HG03571 (cell line): ENCODE data around the gene PCSK5.
"Not testable (repeated sequence)": the region's sequence is repeated elsewhere in the genome, so short reads cannot be mapped to it uniquely, and the experiment has no call there.

Experiments used
- ATAC-seq: cut with Tn5 transposase; IDR thresholded peaks from one replicate; pipeline ENCODE4 v1.9.1; 2021; ENCODE audit not compliant: unreplicated experiment

Gene PCSK5

DNA sequence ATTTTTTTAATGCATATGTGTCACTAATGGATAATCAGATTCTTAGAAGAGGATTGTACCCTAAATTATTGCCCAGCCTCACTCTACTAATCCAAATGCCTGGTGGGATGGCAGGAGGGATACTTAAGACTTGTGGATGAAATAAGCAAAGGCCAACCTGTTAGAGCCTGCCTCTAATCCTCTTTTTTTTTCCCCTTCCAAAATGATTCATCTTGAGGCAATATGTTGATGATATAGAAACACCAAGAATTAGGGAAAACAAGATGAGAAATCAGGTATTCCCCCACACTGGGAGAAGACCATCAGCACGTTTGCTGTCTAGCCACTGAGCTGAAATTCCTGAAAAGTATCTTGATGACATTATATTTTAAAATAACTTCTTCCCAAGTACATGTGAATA is 451.7 kb downstream of the PCSK5 start:
- ATAC-seq = no peak

DNA sequence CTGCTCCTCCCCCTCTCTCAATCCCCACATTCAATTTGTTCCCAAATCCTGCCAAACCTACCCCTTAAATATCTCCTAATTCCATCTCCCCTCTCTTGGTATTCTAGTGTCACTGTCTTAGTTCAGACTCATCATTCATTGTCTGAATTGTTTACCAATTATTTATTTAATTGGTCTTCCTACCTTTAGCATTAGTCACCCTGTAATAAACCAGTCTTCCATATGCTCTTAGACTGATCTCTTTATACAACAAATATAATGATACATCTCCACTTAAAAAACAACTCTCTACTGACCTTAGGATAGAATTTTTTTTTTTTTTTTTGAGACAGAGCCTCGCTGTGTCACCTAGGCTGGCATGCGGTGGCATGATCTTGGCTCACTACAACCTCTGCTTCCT is 452.4 kb downstream of the PCSK5 start:
- ATAC-seq = no peak

DNA sequence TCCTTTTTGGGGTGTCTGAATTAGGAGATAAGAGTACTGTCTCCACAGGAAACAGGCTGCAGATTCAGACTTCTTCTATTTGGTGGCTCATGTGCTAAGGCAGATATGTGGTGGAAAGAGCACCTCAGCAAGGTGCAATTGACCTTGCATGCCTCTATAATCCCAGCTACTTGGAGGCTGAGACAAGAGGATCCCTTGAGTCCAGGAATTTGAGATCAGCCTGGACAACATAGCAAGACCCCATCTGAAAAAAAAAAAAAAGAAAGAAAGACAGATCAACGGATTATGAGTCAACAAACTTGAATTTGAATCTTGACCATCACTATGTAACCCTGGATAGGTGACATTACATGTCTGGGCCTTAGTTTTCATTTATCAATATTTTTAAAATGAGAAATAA is 459.4 kb downstream of the PCSK5 start:
- ATAC-seq = no peak

DNA sequence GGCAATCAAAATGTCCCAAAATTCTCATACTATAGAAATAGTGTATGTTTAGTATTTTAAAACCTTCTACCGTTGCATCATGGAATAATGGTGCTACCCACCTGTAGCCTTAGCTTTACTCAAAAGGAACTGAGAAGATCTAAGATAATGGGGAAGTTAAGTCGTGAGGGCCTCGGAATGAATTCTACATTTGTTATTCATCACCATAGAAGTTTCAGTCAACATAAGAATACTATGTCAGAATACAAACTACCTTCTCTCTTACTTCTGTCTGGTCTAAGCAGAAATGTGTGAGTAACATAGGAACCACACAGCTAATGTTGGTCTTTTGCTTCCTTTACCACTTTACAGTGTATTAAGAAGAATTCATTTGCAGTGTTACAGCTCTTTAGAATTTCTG is 460.5 kb downstream of the PCSK5 start:
- ATAC-seq = no peak

DNA sequence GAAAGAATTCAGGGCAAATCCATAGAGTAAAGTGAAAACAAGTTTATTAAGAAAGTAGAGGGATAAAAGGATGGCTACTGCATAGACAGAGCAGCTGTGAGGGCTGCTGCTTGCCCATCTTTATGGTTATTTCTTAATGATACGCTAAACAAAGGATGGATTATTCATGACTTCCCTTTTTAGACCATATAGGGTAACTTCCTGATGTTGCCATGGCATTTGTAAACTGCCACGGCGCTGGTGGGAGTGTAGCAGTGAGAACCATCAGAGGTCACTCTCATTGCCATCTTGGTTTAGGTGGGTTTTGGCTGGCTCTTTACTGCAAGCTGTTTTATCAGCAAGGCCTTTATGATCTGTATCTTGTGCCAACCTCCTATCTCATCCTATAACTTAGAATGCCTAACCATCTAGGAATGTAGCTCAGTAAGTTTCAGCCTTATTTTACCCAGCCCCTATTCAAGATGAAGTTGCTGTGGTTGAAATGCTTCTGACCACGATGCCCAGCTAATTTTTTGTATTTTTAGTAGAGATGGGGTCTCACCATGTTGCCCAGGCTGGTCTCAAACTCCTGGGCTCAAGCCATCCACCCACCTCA is 461.6 kb downstream of the PCSK5 start:
- ATAC-seq = no peak

DNA sequence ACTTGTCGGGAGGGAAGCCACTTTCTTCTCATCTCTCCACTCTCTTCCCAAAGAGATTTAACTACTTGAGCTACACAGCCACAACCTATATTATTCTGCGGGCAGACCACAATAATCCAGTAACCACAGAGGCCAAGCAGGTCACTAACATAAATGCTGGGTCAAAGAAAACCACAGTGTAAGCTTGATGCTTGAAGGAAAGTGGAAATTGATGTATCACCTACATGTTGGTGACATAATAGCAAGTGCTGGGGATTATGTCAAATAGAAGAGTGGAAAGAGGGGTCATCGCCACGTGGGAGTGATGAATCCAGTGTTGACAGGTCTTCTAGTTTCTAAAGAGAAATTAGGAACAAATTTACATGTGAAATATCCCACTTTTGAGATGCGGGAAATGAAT is 462.8 kb downstream of the PCSK5 start:
- ATAC-seq = no peak

DNA sequence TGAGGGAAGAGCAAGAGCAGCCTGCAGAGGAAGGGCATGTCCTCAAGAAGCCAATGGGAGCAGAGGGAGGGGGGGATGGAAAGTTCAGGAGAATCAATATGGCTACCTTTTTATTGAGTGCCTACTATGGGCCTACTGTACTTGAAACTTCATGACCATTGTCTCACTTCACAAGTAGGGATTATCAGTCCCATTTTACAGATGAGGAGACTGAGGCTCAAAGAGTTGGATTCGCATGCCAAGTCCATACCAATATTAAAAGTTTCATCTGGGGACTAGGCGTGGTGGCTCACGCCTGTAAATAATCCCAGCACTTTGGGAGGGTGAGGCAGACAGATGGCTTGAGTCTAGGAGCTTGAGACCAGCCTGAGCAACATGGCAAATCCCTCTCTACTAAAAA is 463.7 kb downstream of the PCSK5 start:
- no peak for ATAC-seq

DNA sequence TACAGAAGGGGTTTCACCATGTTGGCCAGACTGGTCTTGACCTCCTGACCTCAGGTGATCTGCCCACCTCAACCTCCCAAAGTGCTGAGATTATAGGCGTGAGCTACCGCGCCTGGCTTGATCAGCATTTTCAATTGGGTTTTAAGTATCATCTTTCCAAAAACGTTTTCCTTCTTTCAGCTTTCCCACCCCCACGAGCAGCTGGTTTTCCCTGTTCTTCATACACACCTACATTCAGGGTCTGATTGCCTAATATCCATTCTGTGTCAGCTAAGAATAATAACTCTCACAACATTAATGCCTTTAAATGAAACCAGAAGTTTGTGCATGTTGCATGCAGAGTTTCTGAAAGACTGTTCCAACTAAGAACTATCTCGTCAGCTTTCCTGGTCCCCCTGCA is 465.4 kb downstream of the PCSK5 start:
- ATAC-seq = no peak

DNA sequence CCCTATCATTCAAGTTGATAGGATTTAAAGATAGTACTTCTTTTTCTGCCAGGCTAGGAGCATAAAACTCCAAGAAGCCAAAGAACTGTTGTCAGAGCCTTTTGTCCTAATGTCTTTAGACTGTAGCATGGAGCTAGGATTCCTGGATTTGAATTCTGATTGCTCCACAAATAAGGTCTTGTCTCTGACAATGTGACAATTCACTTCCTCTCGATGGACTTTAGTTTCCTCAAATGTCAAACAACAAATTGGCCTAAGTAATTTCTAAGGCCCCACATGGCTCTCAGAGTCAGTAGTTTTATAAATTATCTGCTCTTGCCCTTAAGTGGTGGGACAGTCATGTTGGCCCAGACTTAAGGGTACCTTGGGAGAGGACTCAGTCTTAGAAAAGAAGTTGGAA is 467.1 kb downstream of the PCSK5 start:
- no peak for ATAC-seq

DNA sequence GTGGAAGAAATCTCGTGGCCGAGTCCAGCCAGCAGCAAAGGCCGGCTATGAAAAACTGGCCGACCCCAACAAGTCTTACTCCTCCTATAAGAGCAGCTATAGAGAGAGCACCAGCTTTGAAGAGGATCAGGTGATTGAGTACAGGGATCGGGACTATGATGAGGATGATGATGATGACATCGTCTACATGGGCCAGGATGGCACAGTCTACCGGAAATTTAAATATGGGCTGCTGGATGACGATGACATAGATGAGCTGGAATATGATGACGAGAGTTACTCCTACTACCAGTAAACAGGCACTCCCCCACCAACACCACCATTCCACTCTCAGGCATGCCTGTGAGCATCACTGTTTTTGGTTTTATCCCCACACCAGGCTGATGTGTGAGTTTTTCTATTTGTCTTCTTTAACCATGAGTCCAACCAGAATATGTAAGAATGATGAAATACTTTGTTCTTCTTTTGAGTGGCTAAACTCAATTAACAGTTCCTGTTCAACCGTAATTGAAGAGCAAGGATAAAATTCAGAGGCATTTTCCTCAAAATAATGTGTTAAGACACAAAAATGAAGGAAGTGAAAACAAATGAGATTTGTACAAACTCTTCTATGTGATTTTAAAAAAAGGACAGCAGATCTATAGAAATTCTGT is 468.3 kb downstream of the PCSK5 start:
- ATAC-seq = no peak

DNA sequence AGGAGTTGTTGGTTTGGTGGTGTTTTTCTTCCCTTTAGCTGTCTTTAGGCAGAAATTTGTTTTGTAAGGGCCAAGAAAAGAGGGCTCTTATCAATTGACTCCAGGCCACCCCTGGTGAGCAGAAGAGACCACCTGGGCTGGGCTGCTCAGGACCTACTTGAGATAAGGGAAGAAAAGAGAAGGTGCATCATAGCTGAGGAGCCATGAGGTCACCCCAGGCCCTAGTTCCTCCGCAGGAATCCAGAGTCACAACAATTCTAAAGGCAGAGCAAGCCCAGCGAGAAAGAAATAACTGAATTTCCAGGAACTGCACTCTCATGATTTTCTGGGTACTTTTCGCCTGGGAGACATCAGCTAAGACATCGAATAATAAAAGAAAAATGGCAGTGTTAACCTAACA is 468.9 kb downstream of the PCSK5 start:
- ATAC-seq = no peak

DNA sequence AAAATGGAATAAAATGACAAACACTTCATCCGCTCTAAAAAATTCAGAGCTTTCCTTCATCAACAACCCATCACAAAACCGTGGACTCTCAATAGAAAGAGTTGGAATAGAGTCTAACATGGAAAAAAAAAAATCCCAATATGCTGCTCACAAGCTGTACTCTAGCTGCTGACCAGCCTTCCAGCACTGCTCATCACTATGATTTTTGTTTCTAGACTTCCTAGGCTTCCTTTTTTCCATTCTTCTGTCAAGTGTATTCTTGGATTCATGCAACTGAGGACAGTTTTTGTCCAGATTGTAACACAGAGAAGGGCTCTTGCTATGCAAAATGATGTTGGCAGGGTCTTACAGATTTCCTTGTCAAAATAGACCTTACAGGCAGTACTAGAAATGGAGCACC is 469.3 kb downstream of the PCSK5 start:
- no peak for ATAC-seq

DNA sequence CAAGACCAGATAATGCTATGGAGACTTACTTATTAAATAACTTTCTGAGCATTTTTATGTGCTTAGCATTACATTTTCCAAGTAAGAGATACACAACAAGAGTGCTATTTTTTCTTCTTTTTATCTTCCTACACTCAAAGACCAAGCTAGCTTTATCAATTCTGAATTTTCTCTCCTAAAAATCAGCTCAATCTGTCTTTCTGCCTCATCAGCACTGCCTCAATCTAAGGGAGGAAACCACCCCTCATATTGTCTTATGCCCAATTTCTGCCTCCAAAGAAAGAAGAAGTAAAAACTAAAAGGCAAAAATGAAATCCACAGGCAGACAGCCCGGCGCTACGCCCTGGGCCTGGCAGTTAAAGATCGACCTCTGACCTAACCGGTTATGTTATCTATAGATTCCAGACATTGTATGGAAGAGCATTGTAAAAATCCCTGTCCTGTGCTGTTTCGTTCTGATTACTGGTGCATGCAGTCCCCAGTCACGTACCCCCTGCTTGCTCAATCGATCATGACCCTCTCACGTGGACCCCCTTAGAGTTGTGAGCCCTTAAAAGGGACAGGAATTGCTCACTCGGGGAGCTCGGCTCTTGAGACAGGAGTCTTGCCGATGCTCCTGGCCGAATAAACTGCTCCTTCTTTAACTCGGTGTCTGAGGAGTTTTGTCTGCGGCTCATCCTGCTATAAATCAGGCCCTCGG is 472.0 kb downstream of the PCSK5 start:
- ATAC-seq = not testable (repeated sequence)

DNA sequence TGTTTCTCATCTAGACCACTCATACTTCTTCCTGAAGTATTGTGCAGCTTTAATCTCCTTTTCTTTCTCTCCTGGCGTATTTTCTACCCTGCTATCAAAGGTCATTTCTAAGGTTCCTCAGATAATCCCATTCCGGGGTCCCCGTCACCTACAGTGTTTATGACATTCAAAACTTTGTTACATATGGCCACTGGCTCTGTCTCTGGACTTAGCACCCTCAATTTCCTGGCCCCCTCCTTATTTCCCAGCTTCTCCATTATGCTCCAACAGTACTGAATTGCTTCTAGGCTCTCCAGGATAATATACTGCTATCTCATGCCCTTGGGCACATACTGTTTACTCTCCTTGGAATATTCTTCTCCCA is 472.5 kb downstream of the PCSK5 start:
- no peak for ATAC-seq

DNA sequence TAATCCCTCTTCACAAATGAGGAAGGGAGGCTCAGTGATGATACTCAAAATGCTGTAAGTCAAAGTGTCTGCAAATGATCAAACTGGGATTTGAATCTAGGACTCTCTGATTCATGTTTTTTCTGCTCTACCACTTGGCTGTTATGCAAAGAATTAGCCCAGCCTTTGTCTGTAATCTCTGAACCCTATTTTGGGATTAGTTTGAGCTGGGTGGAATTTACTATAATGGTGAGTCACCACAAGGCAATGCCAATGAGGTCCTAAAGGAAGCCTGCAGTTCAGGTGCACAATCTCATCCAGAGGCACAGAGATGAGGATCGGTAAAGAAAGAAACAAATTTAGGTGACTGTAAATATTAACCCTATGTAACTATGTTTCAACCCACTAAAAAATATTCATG is 474.6 kb downstream of the PCSK5 start:
- ATAC-seq = no peak

DNA sequence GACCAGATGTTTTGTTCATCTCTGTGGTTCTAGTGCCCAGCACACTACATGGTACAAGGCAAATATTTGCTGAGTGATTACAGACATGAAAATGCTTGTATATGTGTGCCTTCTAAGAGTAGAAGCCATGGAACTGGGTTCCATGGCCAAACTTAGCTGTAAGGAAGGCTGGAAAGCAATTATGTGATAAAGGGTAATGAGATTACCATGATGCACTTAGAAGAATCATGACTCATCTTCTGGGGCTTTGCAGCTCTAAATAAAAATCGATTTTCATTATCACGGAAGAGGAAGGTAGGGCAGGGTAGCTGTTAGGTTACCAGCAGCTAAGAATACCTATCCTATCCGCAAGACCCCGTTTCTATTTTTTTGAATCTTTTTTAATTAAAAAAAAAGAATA is 475.8 kb downstream of the PCSK5 start:
- ATAC-seq = no peak

DNA sequence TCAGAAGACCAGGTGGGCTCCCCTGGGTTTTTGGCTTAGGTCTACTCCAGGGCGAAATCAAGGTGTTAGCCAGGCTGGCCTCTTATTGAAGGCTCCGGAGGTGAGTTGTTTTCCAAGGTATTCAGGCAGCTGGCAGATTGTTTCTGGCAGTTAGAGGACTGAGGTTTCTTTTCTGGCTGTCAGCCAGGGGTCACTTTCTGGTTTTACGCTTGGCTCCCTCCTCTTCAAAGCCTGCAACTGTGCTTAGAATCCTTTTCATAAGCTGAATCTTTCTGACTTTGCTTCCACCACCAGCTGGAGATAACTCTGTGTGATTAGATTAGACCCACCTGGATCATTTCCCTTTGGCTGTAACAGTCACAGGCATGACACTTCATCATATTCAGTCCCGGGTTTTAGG is 479.1 kb downstream of the PCSK5 start:
- no peak for ATAC-seq

DNA sequence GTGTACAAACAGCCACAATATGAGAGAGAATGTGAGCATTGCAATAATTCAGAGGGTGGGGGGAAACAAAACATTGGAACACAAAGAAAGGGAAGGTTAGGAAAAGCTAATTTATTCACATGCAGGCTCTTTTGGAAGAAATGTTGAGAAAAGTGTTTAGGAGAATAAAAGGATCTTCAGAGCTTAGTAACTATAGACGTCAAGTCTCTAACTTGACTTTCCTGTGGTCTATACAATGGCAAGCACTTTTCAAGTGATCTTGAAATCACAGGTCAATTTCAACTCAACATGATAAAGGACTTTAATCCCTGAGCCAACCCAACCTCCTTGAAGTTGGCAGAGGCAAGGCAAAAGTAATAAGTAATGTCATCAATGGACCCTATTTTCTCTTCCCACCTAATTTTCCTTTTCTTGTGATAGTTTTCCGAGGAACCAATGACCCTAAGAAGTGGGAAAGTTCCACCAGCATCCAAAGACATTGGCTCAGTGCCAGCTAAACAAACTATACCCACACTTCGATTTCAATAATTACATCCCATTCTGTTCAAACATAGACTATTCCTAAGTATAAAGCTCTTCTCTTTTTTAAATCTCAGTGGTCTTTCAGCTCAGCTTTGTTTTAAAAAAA is 480.0 kb downstream of the PCSK5 start:
- no peak for ATAC-seq

DNA sequence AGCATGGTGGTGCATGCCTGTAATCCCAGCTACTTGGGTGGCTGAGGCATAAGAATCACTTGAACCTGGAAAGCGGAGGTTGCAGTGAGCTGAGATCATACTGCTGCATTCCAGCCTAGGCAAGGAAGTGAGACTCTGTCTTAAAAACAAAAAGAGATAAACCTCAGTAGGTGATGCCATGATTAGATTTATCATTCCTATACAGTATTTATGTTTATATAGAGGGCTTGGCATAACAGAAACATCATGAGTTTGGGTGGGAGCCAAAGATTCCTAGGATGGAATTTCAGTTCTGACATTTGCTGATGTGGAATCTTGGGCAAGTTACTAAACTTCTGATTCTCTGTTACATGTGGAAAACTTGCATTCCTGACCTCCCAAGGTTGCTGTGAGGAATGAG is 481.4 kb downstream of the PCSK5 start:
- no peak for ATAC-seq

DNA sequence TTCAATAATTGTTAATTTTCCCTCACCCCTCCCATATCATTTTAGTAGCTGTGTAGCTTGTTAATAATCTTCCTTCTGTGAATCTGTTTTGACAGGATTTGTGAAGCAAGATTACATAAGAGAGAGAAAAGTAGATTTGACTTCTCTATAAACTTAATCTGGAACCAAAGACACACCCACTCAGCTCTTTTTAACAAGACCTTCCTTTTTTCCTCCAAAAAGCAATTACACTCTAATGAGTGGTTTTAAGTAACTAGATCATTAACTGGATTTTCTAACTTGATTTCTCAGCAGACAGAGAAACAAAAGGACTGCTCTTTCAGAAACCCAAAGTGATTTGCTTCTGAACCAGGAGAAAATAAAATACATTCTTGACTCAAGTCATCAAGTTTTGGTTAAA is 481.9 kb downstream of the PCSK5 start:
- ATAC-seq = no peak

DNA sequence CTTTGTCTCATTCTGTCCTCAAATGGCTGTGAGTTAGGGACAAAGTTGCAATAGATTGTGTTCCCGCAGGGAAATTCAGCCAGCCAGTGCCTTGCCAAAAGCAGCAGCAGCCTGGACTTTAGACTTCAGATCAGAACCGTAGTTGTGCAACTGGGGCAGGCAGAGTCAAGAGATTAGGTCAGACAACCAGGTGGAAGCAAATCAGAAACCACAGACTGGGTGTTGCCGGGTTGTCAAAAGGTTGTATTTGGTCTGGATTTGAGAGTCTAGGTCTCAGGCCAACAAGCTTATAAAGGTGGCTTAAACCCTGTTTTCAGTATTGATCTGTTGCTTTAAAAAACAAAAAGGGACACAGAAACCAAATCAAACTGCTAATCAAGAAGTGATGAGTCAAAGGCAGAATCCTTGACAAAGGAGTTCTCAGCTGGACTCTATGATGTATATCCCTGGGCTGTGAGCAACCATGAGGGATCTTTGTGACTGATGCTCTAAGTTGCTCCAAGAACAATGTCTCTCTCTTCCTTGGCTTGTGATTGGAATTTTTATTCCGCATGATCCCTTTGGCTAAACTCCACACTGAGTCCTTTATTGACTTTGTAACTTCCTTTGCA is 482.8 kb downstream of the PCSK5 start:
- ATAC-seq = no peak
